ENCODE results near the gene TFEB. TPM values are rescaled to one million over a fixed set of nuclear protein-coding genes. Genes with fewer than 3 reads are reported as not detected.
"Not testable (repeated sequence)": the region's sequence is repeated elsewhere in the genome, so short reads cannot be mapped to it uniquely, and the experiment has no call there.

Gene TFEB
- total RNA-seq, 1 donor from 2014 or later, result 17.9 TPM

GRCh38 chr6:41766043-41766664 lies 30.7 kb upstream of the TFEB start:
- not testable (repeated sequence) for DNase-seq (ENCODE audit: low spot score)

GRCh38 chr6:41763470-41763869 lies 28.1 kb upstream of the TFEB start:
- DNase-seq (ENCODE audit: low spot score), result no peak

- no peak for DNase-seq (ENCODE audit: low spot score)
Observed at GRCh38 chr6:41759905-41760579, 24.6 kb upstream of the TFEB start.

- DNase-seq (ENCODE audit: low spot score), result no peak
Observed at GRCh38 chr6:41759106-41759904, 23.9 kb upstream of the TFEB start.

GRCh38 chr6:41758641-41759035 lies 23.2 kb upstream of the TFEB start:
- no peak for DNase-seq (ENCODE audit: low spot score)

- no peak for DNase-seq (ENCODE audit: low spot score)
Observed at GRCh38 chr6:41757931-41758640, 22.7 kb upstream of the TFEB start.

GRCh38 chr6:41757271-41757670 lies 21.9 kb upstream of the TFEB start:
- no peak for DNase-seq (ENCODE audit: low spot score)

- DNase-seq (ENCODE audit: low spot score), result no peak
Observed at GRCh38 chr6:41756354-41756753, 20.9 kb upstream of the TFEB start.

- no peak for DNase-seq (ENCODE audit: low spot score)
Observed at GRCh38 chr6:41755895-41756294, 20.5 kb upstream of the TFEB start.

- no peak for DNase-seq (ENCODE audit: low spot score)
Observed at GRCh38 chr6:41750374-41750773, 15.0 kb upstream of the TFEB start.

- DNase-seq (ENCODE audit: low spot score), result no peak
Observed at GRCh38 chr6:41748542-41748941, 13.1 kb upstream of the TFEB start.

GRCh38 chr6:41748102-41748477 lies 12.7 kb upstream of the TFEB start:
- DNase-seq (ENCODE audit: low spot score), result no peak

- no peak for DNase-seq (ENCODE audit: low spot score)
Observed at GRCh38 chr6:41747256-41748101, 12.1 kb upstream of the TFEB start, which contains the start of gene PGC. Gene PGC, minus strand, starts transcription at chr6:41747397. Its CDS starts 63 bp downstream, at chr6:41747334.

GRCh38 chr6:41746107-41746506 lies 10.7 kb upstream of the TFEB start:
- DNase-seq (ENCODE audit: low spot score), result no peak

GRCh38 chr6:41744236-41744787 lies 8.9 kb upstream of the TFEB start:
- no peak for DNase-seq (ENCODE audit: low spot score)

- DNase-seq (ENCODE audit: low spot score), result no peak
Observed at GRCh38 chr6:41743406-41744235, 8.2 kb upstream of the TFEB start.

- no peak for DNase-seq (ENCODE audit: low spot score)
Observed at GRCh38 chr6:41741625-41742490, 6.5 kb upstream of the TFEB start.

- no peak for DNase-seq (ENCODE audit: low spot score)
Observed at GRCh38 chr6:41740366-41741162, 5.2 kb upstream of the TFEB start.
